ENCODE measurements around the gene STYXL1. TPM values are rescaled to one million over a fixed set of nuclear protein-coding genes. Genes with fewer than 3 reads are reported as not detected.
"Not testable (repeated sequence)": the region's sequence is repeated elsewhere in the genome, so short reads cannot be mapped to it uniquely, and the experiment has no call there.

Gene STYXL1
- total and polyA plus RNA-seq, 2 experiments from 2014 or later, result 28.0 to 39.2 TPM

GRCh38 chr7:76008156-76008687, 39.6 kb downstream of the STYXL1 start (continued):
- no peak for TF ChIP-seq CTCF (conservative IDR thresholded peaks at IDR 0.05; ENCODE audit: low read depth in 2 of 2)
- no peak for TF ChIP-seq ZNF114 (CRISPR knock-in tag; IDR thresholded peaks at IDR 0.05)
- no peak for TF ChIP-seq REST (IDR thresholded peaks at IDR 0.05; ENCODE audit: unreplicated experiment)
- TF ChIP-seq NANOG (IDR thresholded peaks at IDR 0.05; ENCODE audit: borderline replicate concordance), result no peak
- TF ChIP-seq JUNB (IDR thresholded peaks at IDR 0.05; ENCODE audit: unreplicated experiment), result no peak
- TF ChIP-seq ZNF331 (CRISPR knock-in tag; IDR thresholded peaks at IDR 0.05; ENCODE audit: low read depth), result no peak
- TF ChIP-seq POLR2AphosphoS5 (IDR thresholded peaks at IDR 0.05; ENCODE audit: low read depth), result no peak
- no peak for TF ChIP-seq CREB1 (CRISPR knock-in tag; IDR thresholded peaks at IDR 0.05; ENCODE audit: low read depth)
- TF ChIP-seq ETS1 (IDR thresholded peaks at IDR 0.05), result no peak
- TF ChIP-seq EZH2 (IDR thresholded peaks at IDR 0.05; ENCODE audit: low read depth, unreplicated experiment), result no peak

GRCh38 chr7:76005004-76005403, 42.8 kb downstream of the STYXL1 start:
- H3F3A ChIP-seq (replicated peaks; ENCODE audit: low read depth); H3K4me1 Mint-ChIP-seq; H3K36me3 ChIP-seq (ENCODE audit: insufficient read depth); H3K27ac Mint-ChIP-seq; H3K36me3 Mint-ChIP-seq (ENCODE audit: low read depth); H3K4me3 Mint-ChIP-seq; H3K27me3 Mint-ChIP-seq (ENCODE audit: insufficient read depth, low read depth, poor library complexity); H3K9me2 ChIP-seq (ENCODE audit: insufficient read depth); DNase-seq (ENCODE audit: low spot score); H3K4me2 ChIP-seq; H2AFZ ChIP-seq; ATAC-seq; H3K4me1 ChIP-seq (ENCODE audit: insufficient read depth); H4K20me1 ChIP-seq (replicated peaks; ENCODE audit: insufficient read depth); H3K27me3 ChIP-seq (ENCODE audit: insufficient read depth); H3K9me3 Mint-ChIP-seq; H3K79me2 ChIP-seq (replicated peaks; ENCODE audit: insufficient read depth); H3K4me3 ChIP-seq; H3K27ac ChIP-seq (ENCODE audit: low read depth): not testable (repeated sequence)

Data from GM23338 (cell line).